ENCODE data around the gene CROT. TPM values are rescaled to one million over a fixed set of nuclear protein-coding genes. Genes with fewer than 3 reads are reported as not detected.

The CROT gene
- total and polyA plus RNA-seq, 2 experiments from 2014 or later, result 8.9 to 14.0 TPM

- H3K4me3 ChIP-seq, result no peak overlapping the region
- no peaks in the 10 kb centered on the region for H3K4me1 Mint-ChIP-seq
- ATAC-seq, result peak; percentile 84
- H3K4me1 ChIP-seq (ENCODE audit: insufficient read depth), result no peaks in the 10 kb centered on the region
- no peak overlapping the region for H3K27ac ChIP-seq (ENCODE audit: low read depth)
- no peaks in the 10 kb centered on the region for H3K79me2 ChIP-seq (replicated peaks; ENCODE audit: insufficient read depth)
- H3K27me3 Mint-ChIP-seq (ENCODE audit: insufficient read depth, low read depth, poor library complexity), result peaks cover 2% of the 10 kb centered on the region
- TF ChIP-seq STAT1 (IDR thresholded peaks at IDR 0.05; ENCODE audit: unreplicated experiment) (no peak), CTCF (conservative IDR thresholded peaks at IDR 0.05; ENCODE audit: low read depth in 2 of 2) (peak; percentile 82 to 83)
- H3K4me2 ChIP-seq, result no peak overlapping the region
- no peaks in the 10 kb centered on the region for H3K36me3 Mint-ChIP-seq (ENCODE audit: low read depth)
- H3K9me3 Mint-ChIP-seq, result no peaks in the 10 kb centered on the region
- H3K27me3 ChIP-seq (ENCODE audit: insufficient read depth), result no peaks in the 10 kb centered on the region
- H3K27ac Mint-ChIP-seq, result no peak overlapping the region
- H4K20me1 ChIP-seq (replicated peaks; ENCODE audit: insufficient read depth), result no peaks in the 10 kb centered on the region
- no peaks in the 10 kb centered on the region for H3K36me3 ChIP-seq (ENCODE audit: insufficient read depth)
- no peaks in the 10 kb centered on the region for H3K9me2 ChIP-seq (ENCODE audit: insufficient read depth)
- no peaks in the 10 kb centered on the region for H3F3A ChIP-seq (replicated peaks; ENCODE audit: low read depth)
- H2AFZ ChIP-seq, result no peak overlapping the region
- peak; percentile 86 for DNase-seq (ENCODE audit: low spot score)
- H3K4me3 Mint-ChIP-seq, result no peak overlapping the region
Observed at GRCh38 chr7:87416682-87417587, 71.5 kb downstream of the CROT start.

- no peak overlapping the region for H2AFZ ChIP-seq
- DNase-seq (ENCODE audit: low spot score) (peak; percentile 21), ATAC-seq (no peak)
- H3K4me3 Mint-ChIP-seq, result no peak overlapping the region
- no peaks in the 10 kb centered on the region for H3F3A ChIP-seq (replicated peaks; ENCODE audit: low read depth)
- H3K27ac Mint-ChIP-seq, result no peak overlapping the region
- H3K4me1 Mint-ChIP-seq, result no peaks in the 10 kb centered on the region
- no peaks in the 10 kb centered on the region for H3K9me3 Mint-ChIP-seq
- no peaks in the 10 kb centered on the region for H3K27me3 ChIP-seq (ENCODE audit: insufficient read depth)
- no peak overlapping the region for H3K4me2 ChIP-seq
- no peaks in the 10 kb centered on the region for H3K9me2 ChIP-seq (ENCODE audit: insufficient read depth)
- H3K4me1 ChIP-seq (ENCODE audit: insufficient read depth), result no peaks in the 10 kb centered on the region
- H3K4me3 ChIP-seq, result no peak overlapping the region
- no peaks in the 10 kb centered on the region for H4K20me1 ChIP-seq (replicated peaks; ENCODE audit: insufficient read depth)
- no peaks in the 10 kb centered on the region for H3K36me3 ChIP-seq (ENCODE audit: insufficient read depth)
- no peak overlapping the region for H3K27ac ChIP-seq (ENCODE audit: low read depth)
- H3K79me2 ChIP-seq (replicated peaks; ENCODE audit: insufficient read depth), result no peaks in the 10 kb centered on the region
- peaks cover 2% of the 10 kb centered on the region for H3K27me3 Mint-ChIP-seq (ENCODE audit: insufficient read depth, low read depth, poor library complexity)
- no peaks in the 10 kb centered on the region for H3K36me3 Mint-ChIP-seq (ENCODE audit: low read depth)
- TF ChIP-seq STAT1 (IDR thresholded peaks at IDR 0.05; ENCODE audit: unreplicated experiment) (no peak), ZNF114 (CRISPR knock-in tag; IDR thresholded peaks at IDR 0.05) (no peak), EZH2phosphoT487 (IDR thresholded peaks at IDR 0.05; ENCODE audit: unreplicated experiment) (no peak), ETS1 (IDR thresholded peaks at IDR 0.05) (no peak), JUNB (IDR thresholded peaks at IDR 0.05; ENCODE audit: unreplicated experiment) (no peak), CREB1 (CRISPR knock-in tag; IDR thresholded peaks at IDR 0.05; ENCODE audit: low read depth) (no peak), ZNF331 (CRISPR knock-in tag; IDR thresholded peaks at IDR 0.05; ENCODE audit: low read depth) (no peak), ZNF462 (CRISPR knock-in tag; IDR thresholded peaks at IDR 0.05) (no peak), CTCF (conservative IDR thresholded peaks at IDR 0.05; ENCODE audit: low read depth in 2 of 2) (no peak)
Observed at GRCh38 chr7:87420173-87420572, 74.7 kb downstream of the CROT start.

Data from GM23338 (cell line).